SU-DHL-6 (cell line): Measurements from ENCODE around the gene GREB1L.
A peak's percentile ranks its signal among the peaks of the same experiment; 100 is the strongest.

Experiments used
- CTCF ChIP-seq: fragments of 200-600 bp; sonication (generic); IDR thresholded peaks from one replicate; pipeline ENCODE4 v1.5.1; 2017; ENCODE audit warnings: antibody characterized with exemption, mild to moderate bottlenecking, low read length, moderate library complexity; ENCODE audit not compliant: insufficient read depth, poor library complexity, severe bottlenecking
- EZH2phosphoT487 ChIP-seq: fragments of 200-600 bp; sonication (generic), shearing (Covaris generic); conservative IDR thresholded peaks from 2 replicates; pipeline ENCODE4 v1.6.1; 2018; ENCODE audit warnings: mild to moderate bottlenecking, antibody characterized with exemption, low read length, moderate library complexity, mixed read lengths

- peak; percentile 80 for TF ChIP-seq CTCF
- no peak for TF ChIP-seq EZH2phosphoT487
Observed at GRCh38 chr18:21194871-21195771, 46.9 kb upstream of the GREB1L start.
